Lower leg skin (tissue), 3 donors: ENCODE results near the gene SNX25.
"Not testable (repeated sequence)": the region's sequence is repeated elsewhere in the genome, so short reads cannot be mapped to it uniquely, and the experiment has no call there.

ENCODE experiments used
- POLR2A ChIP-seq, 2 donors: fragments of 450-650 bp; IDR thresholded peaks; one replicate each; pipeline ENCODE4 v1.6.1; 2016 to 2017; ENCODE audit warnings: antibody characterized with exemption in 2 of 2, mild to moderate bottlenecking in 1 of 2, moderate library complexity in 1 of 2
- TF ChIP-seq, protein P1 (sequence below), 3 donors: fragments of 450-650 bp; IDR thresholded peaks; one replicate each; pipeline ENCODE4 v1.5.1; 2016; ENCODE audit warnings: antibody characterized with exemption in 3 of 3, mild to moderate bottlenecking in 3 of 3, moderate library complexity in 2 of 3

GRCh38 chr4:185317462-185317861 lies 108.1 kb downstream of the SNX25 start:
- TF ChIP-seq, protein P1, sequence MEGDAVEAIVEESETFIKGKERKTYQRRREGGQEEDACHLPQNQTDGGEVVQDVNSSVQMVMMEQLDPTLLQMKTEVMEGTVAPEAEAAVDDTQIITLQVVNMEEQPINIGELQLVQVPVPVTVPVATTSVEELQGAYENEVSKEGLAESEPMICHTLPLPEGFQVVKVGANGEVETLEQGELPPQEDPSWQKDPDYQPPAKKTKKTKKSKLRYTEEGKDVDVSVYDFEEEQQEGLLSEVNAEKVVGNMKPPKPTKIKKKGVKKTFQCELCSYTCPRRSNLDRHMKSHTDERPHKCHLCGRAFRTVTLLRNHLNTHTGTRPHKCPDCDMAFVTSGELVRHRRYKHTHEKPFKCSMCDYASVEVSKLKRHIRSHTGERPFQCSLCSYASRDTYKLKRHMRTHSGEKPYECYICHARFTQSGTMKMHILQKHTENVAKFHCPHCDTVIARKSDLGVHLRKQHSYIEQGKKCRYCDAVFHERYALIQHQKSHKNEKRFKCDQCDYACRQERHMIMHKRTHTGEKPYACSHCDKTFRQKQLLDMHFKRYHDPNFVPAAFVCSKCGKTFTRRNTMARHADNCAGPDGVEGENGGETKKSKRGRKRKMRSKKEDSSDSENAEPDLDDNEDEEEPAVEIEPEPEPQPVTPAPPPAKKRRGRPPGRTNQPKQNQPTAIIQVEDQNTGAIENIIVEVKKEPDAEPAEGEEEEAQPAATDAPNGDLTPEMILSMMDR (IDR thresholded peaks at IDR 0.05), result not testable (repeated sequence)
- not testable (repeated sequence) for TF ChIP-seq POLR2A (IDR thresholded peaks at IDR 0.05)
